ENCODE results near the gene NPPC.

DNA sequence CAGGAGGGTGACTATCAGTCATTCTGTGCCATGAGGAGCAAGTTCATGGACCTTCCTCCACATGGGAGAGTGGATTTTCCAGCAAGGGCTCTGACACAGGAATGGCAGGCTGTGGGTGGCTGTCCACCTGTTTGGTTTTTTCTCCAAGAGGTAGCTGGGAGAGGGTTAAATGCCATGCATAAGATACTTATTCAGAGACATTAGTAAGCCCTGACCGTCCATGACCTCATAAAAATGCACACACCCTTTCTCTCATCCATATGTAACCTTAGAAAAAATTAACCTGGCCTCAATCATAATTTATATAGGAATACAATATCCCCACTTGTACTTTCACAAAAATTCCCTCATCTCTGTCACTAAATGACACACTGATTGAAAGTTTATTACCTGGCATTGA lies 51.3 kb downstream of the NPPC start:
- TF ChIP-seq, protein P1, sequence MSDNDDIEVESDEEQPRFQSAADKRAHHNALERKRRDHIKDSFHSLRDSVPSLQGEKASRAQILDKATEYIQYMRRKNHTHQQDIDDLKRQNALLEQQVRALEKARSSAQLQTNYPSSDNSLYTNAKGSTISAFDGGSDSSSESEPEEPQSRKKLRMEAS (IDR thresholded peaks at IDR 0.05; ENCODE audit: low read depth), result no peak
- TF ChIP-seq, protein P2, sequence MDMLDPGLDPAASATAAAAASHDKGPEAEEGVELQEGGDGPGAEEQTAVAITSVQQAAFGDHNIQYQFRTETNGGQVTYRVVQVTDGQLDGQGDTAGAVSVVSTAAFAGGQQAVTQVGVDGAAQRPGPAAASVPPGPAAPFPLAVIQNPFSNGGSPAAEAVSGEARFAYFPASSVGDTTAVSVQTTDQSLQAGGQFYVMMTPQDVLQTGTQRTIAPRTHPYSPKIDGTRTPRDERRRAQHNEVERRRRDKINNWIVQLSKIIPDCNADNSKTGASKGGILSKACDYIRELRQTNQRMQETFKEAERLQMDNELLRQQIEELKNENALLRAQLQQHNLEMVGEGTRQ (IDR thresholded peaks at IDR 0.05; ENCODE audit: borderline replicate concordance, low read depth, low read length), result no peak
